ENCODE measurements around the gene METTL8.
A peak's percentile ranks its signal among the peaks of the same experiment; 100 is the strongest.
"Not testable (repeated sequence)": the region's sequence is repeated elsewhere in the genome, so short reads cannot be mapped to it uniquely, and the experiment has no call there.

METTL8 gene

GRCh38 chr2:171341394-171342066 lies 92.3 kb downstream of the METTL8 start:
- no peak for DNase-seq

- no peak for DNase-seq
These were observed 98.8 kb downstream of the METTL8 start for GRCh38 chr2:171334946-171335345.

- DNase-seq, result no peak
These were observed 99.6 kb downstream of the METTL8 start for GRCh38 chr2:171334171-171334570.

- DNase-seq, result no peak
These were observed 103.4 kb downstream of the METTL8 start for GRCh38 chr2:171330155-171330956.

GRCh38 chr2:171327043-171327496 lies 106.7 kb downstream of the METTL8 start:
- DNase-seq, result no peak

- DNase-seq, result peak; percentile 54
These were observed 107.8 kb downstream of the METTL8 start for GRCh38 chr2:171325886-171326585.

- DNase-seq, result no peak
These were observed 109.7 kb downstream of the METTL8 start for GRCh38 chr2:171323971-171324528.

- no peak for DNase-seq
These were observed 110.9 kb downstream of the METTL8 start for GRCh38 chr2:171322928-171323327.

- DNase-seq, result no peak
These were observed 113.1 kb downstream of the METTL8 start for GRCh38 chr2:171320731-171321130.

GRCh38 chr2:171320208-171320621 lies 113.6 kb downstream of the METTL8 start:
- no peak for DNase-seq

GRCh38 chr2:171319164-171319810 lies 114.5 kb downstream of the METTL8 start:
- DNase-seq, result peak; percentile 56

GRCh38 chr2:171318463-171318934 lies 115.3 kb downstream of the METTL8 start:
- DNase-seq, result no peak

- no peak for DNase-seq
These were observed 116.2 kb downstream of the METTL8 start for GRCh38 chr2:171317492-171318125.

GRCh38 chr2:171316755-171317337 lies 116.9 kb downstream of the METTL8 start:
- no peak for DNase-seq

- DNase-seq, result no peak
These were observed 117.6 kb downstream of the METTL8 start for GRCh38 chr2:171316220-171316619.

- DNase-seq, result no peak
These were observed 118.0 kb downstream of the METTL8 start for GRCh38 chr2:171315781-171316180.

GRCh38 chr2:171312182-171312581 lies 121.6 kb downstream of the METTL8 start:
- not testable (repeated sequence) for DNase-seq

GRCh38 chr2:171311589-171311988 lies 122.2 kb downstream of the METTL8 start:
- not testable (repeated sequence) for DNase-seq

GRCh38 chr2:171310889-171311288 lies 122.9 kb downstream of the METTL8 start:
- no peak for DNase-seq

- no peak for DNase-seq
These were observed 124.1 kb downstream of the METTL8 start for GRCh38 chr2:171309455-171310286.
